K562 (cell line): ENCODE data around the gene GTPBP2. TPM values are rescaled to one million over a fixed set of nuclear protein-coding genes. Genes with fewer than 3 reads are reported as not detected.

ENCODE experiments used
- CSDE1 ChIP-seq, 2 experiments: fragments of 450-650 bp; IDR thresholded peaks; 2 replicates each; pipeline ENCODE4 v1.6.1; 2016; ENCODE audit warnings: mild to moderate bottlenecking in 1 of 2
- DNMT1 ChIP-seq: fragments of 450-650 bp; IDR thresholded peaks from 2 replicates; pipeline ENCODE4 v1.6.1; 2016; ENCODE audit warnings: antibody characterized with exemption, mild to moderate bottlenecking
- E2F5 ChIP-seq: sonication (generic); formaldehyde crosslinking; IDR thresholded peaks from 2 replicates; pipeline ENCODE4 v1.8.0; 2022; ENCODE audit warnings: mild to moderate bottlenecking, missing genetic modification reagents
- ELF4 ChIP-seq: fragments of 450-650 bp; formaldehyde crosslinking; IDR thresholded peaks from 2 replicates; pipeline ENCODE4 v1.4.0; 2022; ENCODE audit warnings: missing genetic modification characterization
- GABPA ChIP-seq: fragments of 200-800 bp; sonication (Bioruptor generic); conservative IDR thresholded peaks from 2 replicates; pipeline ENCODE4 v1.6.1; 2016; ENCODE audit warnings: low read depth, missing genetic modification characterization, missing compliant biosample characterization
- IRF1 ChIP-seq: sonication (generic); formaldehyde crosslinking; IDR thresholded peaks from 2 replicates; pipeline ENCODE4 v1.8.0; 2022; ENCODE audit warnings: missing genetic modification reagents, mild to moderate bottlenecking, borderline replicate concordance
- MBD1 ChIP-seq: fragments of 250-450 bp; sonication (Bioruptor Pico); IDR thresholded peaks from 2 replicates; pipeline ENCODE4 v1.8.0; 2022; ENCODE audit warnings: inconsistent platforms
- MIER1 ChIP-seq: fragments of 450-650 bp; IDR thresholded peaks from 2 replicates; pipeline ENCODE4 v1.6.1; 2016; ENCODE audit warnings: antibody characterized with exemption, mild to moderate bottlenecking, low read depth
- PTRF ChIP-seq: fragments of 450-650 bp; IDR thresholded peaks from 2 replicates; pipeline ENCODE4 v1.6.1; 2016; ENCODE audit warnings: mild to moderate bottlenecking, missing genetic modification characterization, missing compliant biosample characterization
- RREB1 ChIP-seq: fragments of 250-450 bp; sonication (Bioruptor Pico); IDR thresholded peaks from 2 replicates; pipeline ENCODE4 v1.4.0; 2020
- SMAD1 ChIP-seq: fragments of 150-350 bp; IDR thresholded peaks from 2 replicates; pipeline ENCODE4 v1.6.1; 2014; ENCODE audit warnings: low read length, low read depth; ENCODE audit not compliant: partially characterized antibody
- SREBF1 ChIP-seq: fragments of 150-350 bp; IDR thresholded peaks from 2 replicates; pipeline ENCODE4 v1.6.1; 2014; ENCODE audit warnings: antibody characterized with exemption, low read depth, low read length, borderline replicate concordance
- ZBTB5 ChIP-seq: fragments of 450-650 bp; IDR thresholded peaks from 2 replicates; pipeline ENCODE4 v1.6.1; 2017; ENCODE audit warnings: antibody characterized with exemption
- ZNF408 ChIP-seq: fragments of 250-450 bp; sonication (Bioruptor Pico); IDR thresholded peaks from 2 replicates; pipeline ENCODE4 v1.4.0; 2020; ENCODE audit warnings: low read depth, mild to moderate bottlenecking, moderate library complexity
- ZNF57 ChIP-seq: fragments of 450-650 bp; formaldehyde crosslinking; IDR thresholded peaks from 2 replicates; pipeline ENCODE4 v1.4.0; 2020; ENCODE audit warnings: mild to moderate bottlenecking, moderate library complexity
- polyA plus RNA-seq, 8 experiments: library from polyadenylated mRNA; depleted of rRNA in 4 of 8; stranded (reverse) in 5 of 8; unstranded in 3 of 8; fragments of >200 nt; fragmentation: Nextera tagmentation in 2 of 8; fragmentation: Illumina TruSeq in 1 of 8; extraction: Ambion mirVana in 2 of 8; extraction: Trizol in 1 of 8; gene quantifications; 2 replicates each; pipeline versions ENCODE4 v1.2.1 to v1.2.3, GENCODE V29; 2011 to 2014; ENCODE audit warnings: inconsistent platforms in 1 of 8, missing spikeins in 1 of 8
- total RNA-seq, 7 experiments: library from RNA; depleted of rRNA in 6 of 7; stranded (reverse); fragments of >200 nt in 6 of 7; fragmentation: Illumina TruSeq in 2 of 7; extraction: Trizol in 2 of 7; gene quantifications; 2 replicates each; pipeline versions ENCODE4 v1.2.1 to v1.2.3, GENCODE V29; 2011 to 2021; ENCODE audit warnings: low replicate concordance in 1 of 7

The GTPBP2 gene
- total and polyA plus RNA-seq, 9 of the 15 experiments (the other 6 are each of a cell fraction or from before 2014, with no cell fraction given) = 48.4 to 196 (median 111) TPM

- TF ChIP-seq RREB1 (CRISPR knock-in tag) = no peak
- TF ChIP-seq SMAD1 = peak; percentile 78
- TF ChIP-seq DNMT1 = peak; percentile 65; the same call in 1 of the 2 replicates
- no peak for TF ChIP-seq ZBTB5
- no peak for TF ChIP-seq SREBF1
- no peak for TF ChIP-seq CSDE1 (IDR thresholded peaks at IDR 0.05)
- peak; percentile 97 for TF ChIP-seq MIER1
- TF ChIP-seq ZNF408 (CRISPR knock-in tag) = no peak
- TF ChIP-seq ELF4 (CRISPR knock-in tag) = no peak
- no peak for TF ChIP-seq E2F5 (CRISPR knock-in tag)
- TF ChIP-seq MBD1 (CRISPR knock-in tag) = no peak
- TF ChIP-seq IRF1 (CRISPR knock-in tag) = peak; percentile 79; the same call in 1 of the 2 replicates
- TF ChIP-seq GABPA (tag) = no peak
- TF ChIP-seq PTRF (tag) = no peak
- TF ChIP-seq ZNF57 (CRISPR knock-in tag) = 0 out of 2 replicates have a peak, but pooled peaks have one; percentile 33
These were observed 6.6 kb upstream of the GTPBP2 start, which contains the start of gene MAD2L1BP (continued) for GRCh38 chr6:43635387-43636307.
